HEK293 (cell line): ENCODE results near the gene HERC4.

Experiments
- CTCF ChIA-PET: fragments of 350-600 bp; formaldehyde crosslinking; extraction: SDS; loops from one replicate; lab custom pipeline; 2021; ENCODE audit warnings: antibody characterized with exemption; lab: Yijun Ruan, JAX
- POLR2A ChIA-PET: fragments of 300-600 bp; formaldehyde crosslinking; extraction: SDS; loops from one replicate; lab custom pipeline; 2020; ENCODE audit warnings: antibody characterized with exemption, inconsistent platforms; lab: Yijun Ruan, JAX
- H3K27ac ChIP-seq: fragments of 200-500 bp; sonication (Bioruptor generic); 2 replicates; pipeline ENCODE4 v1.5.1; 2014; ENCODE audit warnings: low read depth, low read length, control low read depth, inconsistent platforms; ENCODE audit errors: extremely low read depth
- H3K36me3 ChIP-seq, 2 experiments: fragments of 200-500 bp in 1 of 2; sonication (Bioruptor generic) in 1 of 2; 1 replicate in 1 of 2; 2 replicates in 1 of 2; pipeline ENCODE4 v1.5.1; 2014 to 2017; ENCODE audit warnings: inconsistent platforms in 2 of 2, low read length in 2 of 2; ENCODE audit not compliant: control insufficient read depth in 2 of 2, insufficient read depth in 1 of 2
- H3K4me1 ChIP-seq: fragments of 200-500 bp; sonication (Bioruptor generic); 2 replicates; pipeline ENCODE4 v1.5.1; 2014; ENCODE audit warnings: mild to moderate bottlenecking, low read length, inconsistent platforms; ENCODE audit not compliant: control insufficient read depth, insufficient read depth
- H3K4me3 ChIP-seq: 2 replicates; pipeline ENCODE4 v1.5.1; 2011; ENCODE audit warnings: low read depth, mild to moderate bottlenecking, control low read depth, low read length, moderate library complexity
- H3K9me3 ChIP-seq: fragments of 200-500 bp; sonication (Bioruptor generic); 2 replicates; pipeline ENCODE4 v1.5.1; 2014; ENCODE audit warnings: low read depth, low read length, inconsistent platforms; ENCODE audit not compliant: control insufficient read depth, insufficient read depth
- BCL11A ChIP-seq: fragments of 450-650 bp; formaldehyde crosslinking; IDR thresholded peaks from 2 replicates; pipeline ENCODE4 v1.5.1; 2016; ENCODE audit warnings: low read depth, missing biosample characterization, missing genetic modification characterization
- EGR2 ChIP-seq: fragments of 450-650 bp; formaldehyde crosslinking; IDR thresholded peaks from 2 replicates; pipeline ENCODE4 v1.5.1; 2016; ENCODE audit warnings: low read depth, missing biosample characterization, missing genetic modification characterization
- GLIS2 ChIP-seq: fragments of 450-650 bp; formaldehyde crosslinking; IDR thresholded peaks from 2 replicates; pipeline ENCODE4 v1.5.1; 2016; ENCODE audit warnings: missing biosample characterization, missing genetic modification characterization
- HOXD13 ChIP-seq: sonication (generic); formaldehyde crosslinking; IDR thresholded peaks from 2 replicates; pipeline ENCODE4 v1.8.0; 2022; ENCODE audit warnings: missing genetic modification reagents, borderline replicate concordance
- KLF10 ChIP-seq: fragments of 450-650 bp; IDR thresholded peaks from 2 replicates; pipeline ENCODE4 v1.5.1; 2018; ENCODE audit warnings: missing biosample characterization, mild to moderate bottlenecking, missing genetic modification characterization
- KLF8 ChIP-seq: fragments of 450-650 bp; formaldehyde crosslinking; IDR thresholded peaks from 2 replicates; pipeline ENCODE4 v1.5.1; 2016; ENCODE audit warnings: missing biosample characterization, missing genetic modification characterization
- OSR2 ChIP-seq: fragments of 450-650 bp; formaldehyde crosslinking; IDR thresholded peaks from 2 replicates; pipeline ENCODE4 v1.5.1; 2016; ENCODE audit warnings: missing biosample characterization, missing genetic modification characterization
- PRDM1 ChIP-seq: fragments of 450-650 bp; formaldehyde crosslinking; IDR thresholded peaks from 2 replicates; pipeline ENCODE4; 2016; ENCODE audit warnings: missing biosample characterization, missing genetic modification characterization
- TCF7L2 ChIP-seq: IDR thresholded peaks from 2 replicates; pipeline ENCODE4 v1.6.1; 2011; ENCODE audit warnings: low read depth, mild to moderate bottlenecking, inconsistent platforms, low read length, moderate library complexity, borderline replicate concordance
- ZBTB17 ChIP-seq: fragments of 450-650 bp; formaldehyde crosslinking; IDR thresholded peaks from 2 replicates; pipeline ENCODE4 v1.5.1; 2016; ENCODE audit warnings: missing biosample characterization, missing genetic modification characterization
- ZNF112 ChIP-seq: fragments of 450-650 bp; formaldehyde crosslinking; IDR thresholded peaks from 2 replicates; pipeline ENCODE4 v1.5.0; 2017; ENCODE audit warnings: missing biosample characterization, missing genetic modification characterization
- ZNF140 ChIP-seq: fragments of 450-650 bp; formaldehyde crosslinking; IDR thresholded peaks from 2 replicates; pipeline ENCODE4 v1.5.1; 2016; ENCODE audit warnings: missing biosample characterization, missing genetic modification characterization
- ZNF174 ChIP-seq: fragments of 450-650 bp; formaldehyde crosslinking; IDR thresholded peaks from 2 replicates; pipeline ENCODE4 v1.5.0; 2017; ENCODE audit warnings: missing biosample characterization, mild to moderate bottlenecking, missing genetic modification characterization
- ZNF211 ChIP-seq: fragments of 450-650 bp; formaldehyde crosslinking; IDR thresholded peaks from 2 replicates; pipeline ENCODE4 v1.5.1; 2016; ENCODE audit warnings: low read depth, missing biosample characterization, missing genetic modification characterization
- ZNF221 ChIP-seq: fragments of 450-650 bp; formaldehyde crosslinking; IDR thresholded peaks from 2 replicates; pipeline ENCODE4 v1.5.1; 2017; ENCODE audit warnings: missing biosample characterization, missing genetic modification characterization, borderline replicate concordance
- ZNF354C ChIP-seq: fragments of 450-650 bp; formaldehyde crosslinking; IDR thresholded peaks from 2 replicates; pipeline ENCODE4 v1.5.1; 2016; ENCODE audit warnings: missing biosample characterization, missing genetic modification characterization, low read depth, borderline replicate concordance
- ZNF391 ChIP-seq: fragments of 450-650 bp; formaldehyde crosslinking; IDR thresholded peaks from 2 replicates; pipeline ENCODE4 v1.5.1; 2016; ENCODE audit warnings: low read depth, missing biosample characterization, missing genetic modification characterization, borderline replicate concordance
- ZNF48 ChIP-seq: fragments of 450-650 bp; formaldehyde crosslinking; IDR thresholded peaks from 2 replicates; pipeline ENCODE4 v1.5.1; 2016; ENCODE audit warnings: missing biosample characterization, missing genetic modification characterization
- ZNF510 ChIP-seq: fragments of 450-650 bp; formaldehyde crosslinking; IDR thresholded peaks from 2 replicates; pipeline ENCODE4 v1.5.1; 2018; ENCODE audit warnings: mild to moderate bottlenecking, missing genetic modification characterization, missing biosample characterization; ENCODE audit not compliant: insufficient replicate concordance
- ZNF549 ChIP-seq: fragments of 450-650 bp; IDR thresholded peaks from 2 replicates; pipeline ENCODE4 v1.5.1; 2018; ENCODE audit warnings: missing biosample characterization, missing genetic modification characterization, mild to moderate bottlenecking, inconsistent platforms, moderate library complexity
- ZNF560 ChIP-seq: fragments of 450-650 bp; formaldehyde crosslinking; IDR thresholded peaks from 2 replicates; pipeline ENCODE4 v1.5.1; 2017; ENCODE audit warnings: missing biosample characterization, missing genetic modification characterization, borderline replicate concordance
- ZNF600 ChIP-seq: fragments of 450-650 bp; formaldehyde crosslinking; IDR thresholded peaks from 2 replicates; pipeline ENCODE4 v1.5.1; 2016; ENCODE audit warnings: missing biosample characterization, missing genetic modification characterization
- ZNF626 ChIP-seq: fragments of 450-650 bp; sonication (Bioruptor Pico); formaldehyde crosslinking; IDR thresholded peaks from 2 replicates; pipeline ENCODE4 v1.5.1; 2018; ENCODE audit warnings: missing biosample characterization, missing genetic modification characterization, inconsistent platforms
- ZNF664 ChIP-seq: fragments of 450-650 bp; formaldehyde crosslinking; IDR thresholded peaks from 2 replicates; pipeline ENCODE4 v1.5.1; 2016; ENCODE audit warnings: missing biosample characterization, missing genetic modification characterization
- ZNF792 ChIP-seq: fragments of 450-650 bp; formaldehyde crosslinking; IDR thresholded peaks from 2 replicates; pipeline ENCODE4 v1.5.1; 2016; ENCODE audit warnings: missing biosample characterization, missing genetic modification characterization
- TF ChIP-seq, protein P1 (sequence below): fragments of 450-650 bp; formaldehyde crosslinking; IDR thresholded peaks from 2 replicates; pipeline ENCODE4 v1.5.1; 2017; ENCODE audit warnings: missing biosample characterization, missing genetic modification characterization

Gene HERC4

DNA sequence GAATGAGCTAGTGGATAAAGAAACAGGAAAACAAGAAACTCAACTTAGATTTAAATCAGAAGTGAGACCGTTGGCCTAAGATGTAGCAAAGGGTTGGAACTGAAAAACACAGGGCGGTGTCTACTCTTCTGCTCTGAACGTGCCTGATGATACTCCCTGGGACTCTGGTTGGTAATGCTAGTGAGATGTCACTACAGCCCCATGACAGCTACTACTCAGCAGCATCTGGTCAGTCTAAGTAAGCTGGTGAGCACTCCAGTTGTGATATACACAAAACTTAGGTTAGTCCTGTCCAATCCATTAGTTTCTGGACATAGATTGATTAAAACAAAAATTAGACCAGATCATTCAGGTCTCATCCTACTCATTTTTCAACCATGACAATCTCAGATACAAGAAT lies 49.6 kb upstream of the HERC4 start (continued):
- TF ChIP-seq, protein P1, sequence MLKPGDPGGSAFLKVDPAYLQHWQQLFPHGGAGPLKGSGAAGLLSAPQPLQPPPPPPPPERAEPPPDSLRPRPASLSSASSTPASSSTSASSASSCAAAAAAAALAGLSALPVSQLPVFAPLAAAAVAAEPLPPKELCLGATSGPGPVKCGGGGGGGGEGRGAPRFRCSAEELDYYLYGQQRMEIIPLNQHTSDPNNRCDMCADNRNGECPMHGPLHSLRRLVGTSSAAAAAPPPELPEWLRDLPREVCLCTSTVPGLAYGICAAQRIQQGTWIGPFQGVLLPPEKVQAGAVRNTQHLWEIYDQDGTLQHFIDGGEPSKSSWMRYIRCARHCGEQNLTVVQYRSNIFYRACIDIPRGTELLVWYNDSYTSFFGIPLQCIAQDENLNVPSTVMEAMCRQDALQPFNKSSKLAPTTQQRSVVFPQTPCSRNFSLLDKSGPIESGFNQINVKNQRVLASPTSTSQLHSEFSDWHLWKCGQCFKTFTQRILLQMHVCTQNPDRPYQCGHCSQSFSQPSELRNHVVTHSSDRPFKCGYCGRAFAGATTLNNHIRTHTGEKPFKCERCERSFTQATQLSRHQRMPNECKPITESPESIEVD (tag by site-specific recombination): no peak
- no peak for TF ChIP-seq KLF8 (tag by site-specific recombination)
- no peak for TF ChIP-seq EGR2 (tag by site-specific recombination)
- no peak for TF ChIP-seq ZNF626 (tag by site-specific recombination)

DNA sequence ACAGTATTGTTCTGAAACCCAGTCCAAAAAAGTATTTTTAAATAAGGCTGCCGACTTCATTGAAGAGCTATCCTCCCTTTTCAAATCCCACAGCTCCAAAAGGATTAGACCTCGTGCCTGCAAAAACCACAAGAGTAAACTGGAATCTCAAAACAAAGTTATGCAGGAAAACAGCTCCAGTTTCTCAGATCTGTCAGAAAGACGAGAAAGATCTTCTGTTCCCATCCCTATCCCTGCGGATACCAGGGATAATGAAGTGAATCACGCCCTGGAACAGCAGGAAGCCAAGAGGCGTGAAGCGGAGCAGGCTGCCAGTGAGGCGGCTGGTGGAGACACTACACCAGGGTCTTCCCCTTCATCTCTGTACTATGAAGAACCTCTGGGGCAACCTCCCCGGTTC lies 46.8 kb upstream of the HERC4 start:
- ChIA-PET CTCF (no interaction called here), POLR2A (interaction anchor here (0.9 kb wide), 1 partner anchor 15 kb away, joined by 4 read pairs; no protein-coding TSS in a partner anchor)
- no peak overlapping the region for H3K27ac ChIP-seq
- no peaks in the 10 kb centered on the region for H3K9me3 ChIP-seq
- H3K36me3 ChIP-seq: no peaks in the 10 kb centered on the region
- H3K4me1 ChIP-seq: peaks cover 6% of the 10 kb centered on the region; the same call in 1 of the 2 replicates
- TF ChIP-seq ZNF221 (tag by site-specific recombination) (no peak), ZNF112 (tag by site-specific recombination) (no peak), KLF10 (tag by site-specific recombination) (no peak)
- H3K4me3 ChIP-seq: no peak overlapping the region

DNA sequence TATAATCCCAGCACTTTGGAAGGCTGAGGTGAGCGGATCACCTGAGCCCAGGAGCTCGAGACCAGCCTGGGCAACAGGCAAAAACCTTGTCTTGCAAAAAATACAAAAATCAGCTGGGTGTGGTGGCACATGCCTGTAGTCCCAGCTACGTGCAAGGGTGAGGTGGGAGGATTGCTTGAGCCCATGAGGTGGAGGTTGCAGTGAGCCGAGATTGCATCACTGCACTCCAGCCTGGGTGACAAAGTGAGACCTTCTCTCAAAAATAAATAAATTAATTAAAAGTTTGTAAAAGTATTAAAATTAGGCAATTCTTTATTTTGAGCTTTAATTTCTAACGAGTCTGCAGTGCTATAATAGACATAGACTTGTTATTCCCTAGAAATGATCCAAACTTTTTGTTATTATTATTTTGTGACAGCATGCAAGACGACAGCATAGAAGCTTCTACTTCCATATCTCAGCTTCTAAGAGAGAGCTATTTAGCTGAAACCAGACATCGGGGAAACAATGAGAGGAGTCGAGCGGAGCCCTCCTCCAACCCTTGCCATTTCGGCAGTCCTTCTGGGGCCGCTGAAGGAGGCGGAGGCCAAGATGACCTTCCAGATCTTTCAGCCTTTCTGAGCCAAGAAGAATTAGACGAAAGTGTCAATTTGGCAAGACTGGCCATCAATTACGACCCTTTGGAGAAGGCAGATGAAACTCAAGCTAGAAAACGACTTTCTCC lies 46.1 kb upstream of the HERC4 start:
- POLR2A ChIA-PET: interaction anchor here (0.9 kb wide), 1 partner anchor 14 kb away, joined by 4 read pairs; no protein-coding TSS in a partner anchor
- Histone ChIP-seq H3K9me3 (no peaks in the 10 kb centered on the region), H3K4me1 (peaks cover 6% of the 10 kb centered on the region; the same call in 1 of the 2 replicates), H3K36me3 (no peaks in the 10 kb centered on the region), H3K4me3 (no peak overlapping the region), H3K27ac (no peak overlapping the region)
- CTCF ChIA-PET: interaction anchor here (0.7 to 0.8 kb wide), 2 partner anchors 15 to 239 kb away, joined by 3 to 5 read pairs; no protein-coding TSS in a partner anchor
- no peak for TF ChIP-seq ZNF600 (tag by site-specific recombination)
- no peak for TF ChIP-seq ZNF174 (tag by site-specific recombination)
- no peak for TF ChIP-seq GLIS2 (tag by site-specific recombination)
- no peak for TF ChIP-seq HOXD13 (CRISPR knock-in tag)
- TF ChIP-seq ZBTB17 (tag by site-specific recombination): no peak
- no peak for TF ChIP-seq OSR2 (tag by site-specific recombination)
- TF ChIP-seq KLF8 (tag by site-specific recombination): no peak
- no peak for TF ChIP-seq PRDM1 (tag by site-specific recombination)
- no peak for TF ChIP-seq ZNF48 (tag by site-specific recombination)
- no peak for TF ChIP-seq ZNF140 (tag by site-specific recombination)
- no peak for TF ChIP-seq ZNF354C
- TF ChIP-seq ZNF664 (tag by site-specific recombination): no peak
- TF ChIP-seq ZNF792 (tag by site-specific recombination): no peak
- no peak for TF ChIP-seq ZNF391 (tag by site-specific recombination)
- no peak for TF ChIP-seq BCL11A (tag by site-specific recombination)
- no peak for TF ChIP-seq ZNF510 (tag by site-specific recombination)
- no peak for TF ChIP-seq ZNF211 (tag by site-specific recombination)
- TF ChIP-seq TCF7L2: no peak
- no peak for TF ChIP-seq ZNF560 (tag by site-specific recombination)
- TF ChIP-seq ZNF549: no peak
